ENCODE data around the gene VCX2. TPM values are rescaled to one million over a fixed set of nuclear protein-coding genes. Genes with fewer than 3 reads are reported as not detected.
"Not testable (repeated sequence)": the region's sequence is repeated elsewhere in the genome, so short reads cannot be mapped to it uniquely, and the experiment has no call there.

The VCX2 gene
- total RNA-seq, 1 donor from 2014 or later: not detected

DNA sequence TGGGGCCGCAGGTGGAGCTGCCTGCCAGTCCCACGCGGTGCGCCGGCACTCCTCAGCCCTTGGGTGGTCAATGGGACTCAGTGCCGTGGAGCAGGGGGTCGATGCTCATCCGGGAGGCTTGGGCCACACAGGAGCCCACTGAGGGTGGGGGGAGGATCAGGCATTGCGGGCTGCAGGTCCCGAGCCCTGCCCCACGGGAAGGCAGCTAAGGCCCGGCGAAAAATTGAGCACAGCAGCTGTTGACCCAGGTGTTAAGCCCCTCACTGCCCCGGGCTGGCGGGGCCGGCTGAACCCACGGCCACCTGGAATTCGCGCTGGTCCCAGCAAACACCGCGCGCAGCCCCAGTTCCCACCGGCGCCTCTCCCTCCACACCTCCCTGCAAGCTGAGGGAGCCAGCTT, 26.1 kb downstream of the VCX2 start:
- no peak for DNase-seq
- Mint-ChIP-seq H3K4me3 (no peak overlapping the region), H3K27me3 (no peaks in the 10 kb centered on the region), H3K36me3 (ENCODE audit: low read depth) (no peaks in the 10 kb centered on the region), H3K4me1 (no peaks in the 10 kb centered on the region), H3K9me3 (no peaks in the 10 kb centered on the region), H3K27ac (no peak overlapping the region)
- intact Hi-C loops (cut with micrococcal nuclease): no loop called here

DNA sequence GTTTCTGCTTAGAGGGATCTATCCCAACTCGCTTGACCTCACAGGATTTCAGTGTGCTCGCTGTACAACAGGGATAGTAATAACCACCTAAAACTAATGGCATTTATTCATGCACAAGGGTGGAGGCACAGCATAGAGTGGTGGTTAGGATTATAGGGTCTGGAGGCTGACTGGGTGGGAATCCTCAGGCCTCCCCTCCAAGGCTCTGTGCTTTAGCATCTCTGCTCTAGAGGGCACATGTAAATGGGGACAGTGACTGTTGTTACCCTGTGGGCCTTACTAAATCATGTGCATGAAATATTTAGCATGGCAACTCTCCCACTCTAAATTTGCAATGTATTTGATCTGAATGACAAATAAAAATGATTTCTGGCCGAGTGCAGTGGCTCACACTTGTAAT, 29.2 kb downstream of the VCX2 start:
- no peak overlapping the region for H3K27ac Mint-ChIP-seq
- intact Hi-C loops (cut with micrococcal nuclease): no loop called here
- H3K27me3 Mint-ChIP-seq: no peaks in the 10 kb centered on the region
- no peaks in the 10 kb centered on the region for H3K4me1 Mint-ChIP-seq
- no peaks in the 10 kb centered on the region for H3K9me3 Mint-ChIP-seq
- no peak overlapping the region for H3K4me3 Mint-ChIP-seq
- no peaks in the 10 kb centered on the region for H3K36me3 Mint-ChIP-seq (ENCODE audit: low read depth)
- DNase-seq: no peak

DNA sequence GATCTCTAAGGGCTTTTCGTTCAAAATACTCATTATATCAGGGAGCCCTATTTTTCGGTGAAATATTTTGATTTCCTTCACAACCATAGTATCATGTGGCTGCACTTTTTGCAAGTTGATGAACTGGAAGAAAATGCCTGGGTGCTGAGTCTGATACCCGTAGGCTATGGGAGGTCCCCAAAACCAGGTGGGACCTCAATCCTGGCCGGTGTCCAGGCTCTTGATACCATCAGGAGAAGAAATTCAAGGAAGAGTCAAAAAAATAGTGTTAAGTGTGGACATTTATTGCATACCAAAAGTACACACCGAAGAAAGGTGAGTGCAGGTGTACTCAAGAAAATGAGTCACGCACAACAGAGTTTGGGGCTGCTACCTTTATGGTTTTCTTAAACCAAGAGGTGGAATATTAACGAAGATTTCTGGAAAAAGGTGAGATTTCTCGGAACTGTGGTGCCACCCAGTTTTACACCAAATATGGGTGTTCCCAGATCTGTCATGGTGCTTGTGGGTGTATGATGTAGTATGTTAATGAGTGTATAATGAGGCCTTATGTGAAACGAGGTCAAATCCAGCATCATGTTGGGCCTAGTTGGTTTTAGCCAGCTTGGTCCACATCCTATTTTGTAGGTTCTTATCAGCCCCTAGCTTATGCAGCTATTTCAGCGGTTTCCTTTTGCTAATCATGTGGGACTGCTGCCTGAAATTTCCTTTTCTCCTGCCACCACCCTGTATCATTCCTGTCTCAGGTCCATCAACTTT, 29.9 kb downstream of the VCX2 start:
- H3K4me3 Mint-ChIP-seq: no peak overlapping the region
- no peak for DNase-seq
- intact Hi-C loops (cut with micrococcal nuclease): no loop called here
- H3K36me3 Mint-ChIP-seq (ENCODE audit: low read depth): no peaks in the 10 kb centered on the region
- H3K4me1 Mint-ChIP-seq: no peaks in the 10 kb centered on the region
- H3K27ac Mint-ChIP-seq: no peak overlapping the region
- H3K27me3 Mint-ChIP-seq: no peaks in the 10 kb centered on the region
- H3K9me3 Mint-ChIP-seq: no peaks in the 10 kb centered on the region

DNA sequence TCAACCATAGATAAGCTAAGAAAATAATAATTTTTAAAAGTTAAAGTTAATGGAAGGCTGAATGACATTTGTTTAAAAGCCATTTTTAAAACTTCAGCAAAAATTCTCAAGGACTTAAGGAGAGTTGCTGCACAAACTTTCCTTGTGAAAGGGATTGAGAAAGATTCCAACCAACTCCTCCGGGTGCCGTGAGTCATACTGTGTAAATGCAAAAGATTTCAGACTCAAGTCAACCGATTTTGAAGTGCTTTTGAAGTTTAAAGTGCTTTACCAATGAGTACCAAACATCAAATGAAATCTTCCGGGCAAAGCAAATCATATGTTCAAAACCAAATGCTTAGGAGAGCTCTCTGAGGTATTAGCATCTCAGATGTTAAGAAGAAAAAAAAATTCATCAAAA, 31.4 kb downstream of the VCX2 start:
- Mint-ChIP-seq H3K9me3 (no peaks in the 10 kb centered on the region), H3K36me3 (ENCODE audit: low read depth) (no peaks in the 10 kb centered on the region), H3K4me1 (no peaks in the 10 kb centered on the region), H3K27me3 (no peaks in the 10 kb centered on the region), H3K27ac (no peak overlapping the region), H3K4me3 (no peak overlapping the region)
- DNase-seq: no peak
- intact Hi-C loops (cut with micrococcal nuclease): no loop called here

DNA sequence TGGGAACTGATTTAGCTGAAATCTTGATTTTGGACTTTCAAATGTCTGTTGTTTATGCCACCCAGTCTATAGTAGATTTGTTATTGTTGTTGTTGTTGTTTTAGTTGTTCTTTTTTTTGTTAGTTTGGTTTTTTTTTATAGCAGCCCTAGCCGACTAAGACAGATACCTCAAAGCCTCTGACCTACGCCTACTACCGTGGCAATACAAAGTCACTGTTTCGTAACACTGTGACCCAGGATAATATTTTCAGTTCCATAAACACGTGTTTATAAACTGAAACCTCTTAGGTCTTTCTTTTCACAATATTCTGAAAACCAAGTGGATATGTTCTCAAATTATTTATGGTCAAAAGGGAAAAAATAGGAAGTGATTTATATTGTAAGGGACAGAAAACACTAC, 32.8 kb downstream of the VCX2 start:
- no peak for DNase-seq
- Mint-ChIP-seq H3K4me1 (no peaks in the 10 kb centered on the region), H3K36me3 (ENCODE audit: low read depth) (no peaks in the 10 kb centered on the region), H3K27me3 (no peaks in the 10 kb centered on the region), H3K4me3 (no peak overlapping the region), H3K27ac (no peak overlapping the region), H3K9me3 (peaks cover 2% of the 10 kb centered on the region)
- intact Hi-C loops (cut with micrococcal nuclease): no loop called here

DNA sequence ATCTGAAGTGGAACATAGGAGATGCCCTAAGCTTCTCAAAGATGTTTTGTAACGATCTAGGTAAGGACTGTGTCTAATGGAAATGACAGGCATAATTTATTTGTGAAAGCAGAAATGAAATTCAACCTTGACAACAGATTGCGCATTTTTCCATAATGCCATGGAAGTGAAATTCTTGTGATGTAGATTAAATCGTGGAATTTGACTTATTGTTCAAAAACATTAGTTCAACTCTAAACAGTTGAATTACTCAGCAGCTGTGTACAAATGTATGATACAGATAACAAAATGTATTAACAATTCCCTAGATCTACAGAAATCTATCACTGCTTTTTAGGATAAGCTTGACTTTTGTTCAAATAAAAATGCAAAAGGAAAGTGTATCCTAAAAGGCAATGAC, 44.4 kb downstream of the VCX2 start:
- H3K36me3 Mint-ChIP-seq (ENCODE audit: low read depth): no peaks in the 10 kb centered on the region
- intact Hi-C loops (cut with micrococcal nuclease): no loop called here
- peaks cover 4% of the 10 kb centered on the region for H3K9me3 Mint-ChIP-seq
- no peak for DNase-seq
- H3K27ac Mint-ChIP-seq: no peak overlapping the region
- no peaks in the 10 kb centered on the region for H3K27me3 Mint-ChIP-seq
- H3K4me3 Mint-ChIP-seq: no peak overlapping the region
- no peaks in the 10 kb centered on the region for H3K4me1 Mint-ChIP-seq

DNA sequence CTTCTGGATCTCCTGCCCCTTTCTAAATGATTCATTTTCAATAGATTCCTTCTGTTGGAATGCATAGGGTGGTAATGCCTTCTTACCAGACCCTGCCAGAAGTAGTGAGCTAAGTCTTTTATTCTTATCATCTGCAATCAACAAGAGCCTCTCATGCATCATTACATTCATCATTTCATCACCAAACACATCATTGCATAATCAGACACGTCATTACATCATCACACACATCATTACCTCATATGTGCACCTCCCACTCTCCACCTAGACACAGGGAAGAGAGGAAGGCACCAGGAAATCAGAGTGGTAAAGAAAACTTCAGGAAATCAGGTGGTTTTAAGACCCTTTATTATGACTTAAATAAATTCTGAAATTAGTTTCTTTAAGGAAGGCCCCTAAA, 45.0 kb downstream of the VCX2 start:
- Mint-ChIP-seq H3K4me3 (no peak overlapping the region), H3K36me3 (ENCODE audit: low read depth) (no peaks in the 10 kb centered on the region), H3K27me3 (no peaks in the 10 kb centered on the region), H3K4me1 (no peaks in the 10 kb centered on the region), H3K27ac (no peak overlapping the region), H3K9me3 (peaks cover 4% of the 10 kb centered on the region)
- intact Hi-C loops (cut with micrococcal nuclease): no loop called here
- DNase-seq: no peak

DNA sequence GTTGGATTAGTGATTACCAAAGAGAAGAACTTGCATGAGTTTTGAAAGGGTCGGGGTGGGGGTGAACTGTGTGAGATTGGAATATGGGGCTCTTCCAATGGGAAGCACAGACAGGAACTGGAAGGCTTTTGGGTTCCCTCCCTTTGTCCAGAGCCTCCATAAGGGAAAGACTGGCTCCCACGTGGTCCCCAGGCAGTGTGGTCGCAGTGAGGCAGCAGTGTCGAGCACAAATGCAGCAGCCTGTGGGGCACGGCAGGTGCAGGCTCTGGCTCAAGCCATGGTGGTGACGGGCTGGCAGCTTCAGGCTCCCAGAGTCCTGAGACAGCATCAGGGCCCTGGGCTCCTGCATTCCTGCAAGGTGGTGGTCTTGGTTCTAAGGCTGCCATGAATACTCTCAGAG, 45.5 kb downstream of the VCX2 start:
- Mint-ChIP-seq H3K36me3 (ENCODE audit: low read depth) (no peaks in the 10 kb centered on the region), H3K4me3 (no peak overlapping the region), H3K27ac (no peak overlapping the region), H3K27me3 (no peaks in the 10 kb centered on the region), H3K4me1 (no peaks in the 10 kb centered on the region), H3K9me3 (peaks cover 4% of the 10 kb centered on the region)
- DNase-seq: no peak
- intact Hi-C loops (cut with micrococcal nuclease): no loop called here

DNA sequence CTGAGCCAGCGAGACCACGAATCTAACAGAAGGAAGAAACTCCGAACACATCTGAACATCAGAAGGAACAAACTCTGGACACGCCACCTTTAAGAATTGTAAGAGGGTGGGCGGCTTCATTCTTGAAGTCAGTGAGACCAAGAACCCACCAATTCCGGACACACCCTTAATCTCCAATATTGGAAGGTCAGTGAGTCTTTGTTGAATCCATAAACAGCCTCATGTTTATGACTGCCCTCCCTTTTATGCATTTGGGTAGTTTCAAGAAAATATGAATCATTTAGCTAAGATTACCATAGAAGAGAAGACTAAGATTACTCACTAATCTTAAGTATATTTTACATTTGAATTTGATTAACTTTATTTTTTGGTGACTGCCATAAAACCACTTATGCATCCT, 48.5 kb downstream of the VCX2 start:
- Mint-ChIP-seq H3K4me3 (no peak overlapping the region), H3K27ac (no peak overlapping the region), H3K4me1 (no peaks in the 10 kb centered on the region), H3K36me3 (ENCODE audit: low read depth) (no peaks in the 10 kb centered on the region), H3K9me3 (no peaks in the 10 kb centered on the region), H3K27me3 (no peaks in the 10 kb centered on the region)
- DNase-seq: no peak
- intact Hi-C loops (cut with micrococcal nuclease): no loop called here

DNA sequence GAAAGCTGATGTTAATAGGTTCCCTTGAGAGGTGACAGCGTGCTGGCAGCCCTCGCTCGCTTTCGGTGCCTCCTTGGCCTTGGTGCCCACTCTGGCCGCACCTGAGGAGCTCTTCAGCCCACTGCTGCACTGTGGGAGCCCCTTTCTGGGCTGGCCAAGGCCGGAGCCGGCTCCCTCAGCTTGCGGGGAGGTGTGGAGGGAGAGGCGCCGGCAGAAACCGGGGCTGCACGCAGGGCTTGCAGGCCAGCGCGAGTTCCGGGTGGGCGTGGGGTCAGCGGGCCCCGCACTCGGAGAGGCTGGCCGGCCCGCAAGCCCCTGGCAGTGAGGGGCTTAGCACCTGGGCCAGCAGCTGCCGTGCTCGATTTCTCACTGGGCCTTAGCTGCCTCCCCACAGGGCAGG, 49.7 kb downstream of the VCX2 start:
- H3K4me3 Mint-ChIP-seq; H3K36me3 Mint-ChIP-seq (ENCODE audit: low read depth); DNase-seq; H3K4me1 Mint-ChIP-seq; H3K9me3 Mint-ChIP-seq; H3K27me3 Mint-ChIP-seq; H3K27ac Mint-ChIP-seq; intact Hi-C loops (cut with micrococcal nuclease): not testable (repeated sequence)

Other genes with a start within 250 kb of the VCX2 start
- gene PNPLA4, start 243.9 kb downstream of the VCX2 start, total RNA-seq: 6.5 and 7.6 TPM in 2 replicates